ENCODE data around the gene IRAK2. TPM values are rescaled to one million over a fixed set of nuclear protein-coding genes. Genes with fewer than 3 reads are reported as not detected.
A peak's percentile ranks its signal among the peaks of the same experiment; 100 is the strongest.

The IRAK2 gene
- total and polyA plus RNA-seq, 2 experiments from 2014 or later = 1.1 to 2.1 TPM

DNA sequence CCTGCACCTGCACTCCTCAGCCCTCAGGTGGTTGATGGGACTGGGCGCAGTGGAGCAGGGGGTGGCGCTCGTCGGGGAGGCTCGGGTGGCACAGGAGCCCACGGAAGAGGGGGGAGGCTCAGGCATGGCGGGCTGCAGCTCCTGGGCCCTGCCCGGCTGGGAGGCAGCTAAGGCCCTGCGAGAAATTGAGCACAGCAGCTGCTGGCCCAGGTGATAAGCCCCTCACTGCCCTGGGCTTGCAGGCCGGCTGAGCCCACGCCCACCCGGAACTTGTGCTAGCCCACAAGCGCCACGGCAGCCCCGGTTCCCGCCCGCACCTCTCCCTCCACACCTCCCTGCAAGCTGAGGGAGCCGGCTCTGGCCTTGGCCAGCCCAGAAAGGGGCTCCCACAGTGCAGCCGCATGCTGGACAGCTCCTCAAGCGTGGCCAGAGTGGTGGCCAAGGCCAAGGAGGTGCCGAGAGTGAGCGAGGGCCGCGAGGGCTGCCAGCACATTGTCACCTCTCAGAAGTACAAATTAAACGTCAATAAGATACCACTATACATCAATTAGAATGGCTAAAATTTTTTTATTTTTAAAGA, 28.2 kb upstream of the IRAK2 start:
- no peaks in the 10 kb centered on the region for H3K4me1 ChIP-seq (ENCODE audit: insufficient read depth)
- no peaks in the 10 kb centered on the region for H3K9me3 ChIP-seq (ENCODE audit: low read depth)
- no peak overlapping the region for H3K4me2 ChIP-seq (ENCODE audit: unreplicated experiment)
- TF ChIP-seq EZH2 (IDR thresholded peaks at IDR 0.05; ENCODE audit: insufficient read depth, poor library complexity, severe bottlenecking) (no peak), EZH2phosphoT487 (IDR thresholded peaks at IDR 0.05; ENCODE audit: insufficient read depth, low read depth) (no peak)
- H3F3A ChIP-seq (ENCODE audit: insufficient read depth) = 0 out of 2 replicates have a peak, but pooled peaks cover 5% of the 10 kb centered on the region
- H3K36me3 ChIP-seq (ENCODE audit: low read depth) = no peaks in the 10 kb centered on the region
- H3K79me2 ChIP-seq (ENCODE audit: insufficient read depth) = no peaks in the 10 kb centered on the region
- no peak overlapping the region for H3K4me3 ChIP-seq
- H3K9ac ChIP-seq = no peak overlapping the region
- DNase-seq = no peak
- H4K20me1 ChIP-seq (ENCODE audit: insufficient read depth) = no peaks in the 10 kb centered on the region
- in situ Hi-C loops (cut with MboI) = no loop called here
- WGBS, 2 experiments (ENCODE audit: low coverage in 1 of 2, low lambda C conversion rate in 2 of 2, missing lambda C conversion rate in 2 of 2) = 90 to 91% methylated on average over 21 to 25 of the region's 25 CpGs
- H3K27me3 ChIP-seq (replicated peaks; ENCODE audit: insufficient read depth) = no peaks in the 10 kb centered on the region
- H2AFZ ChIP-seq = no peak overlapping the region
- H3K27ac ChIP-seq = no peak overlapping the region
- H3K9me2 ChIP-seq (ENCODE audit: insufficient read depth) = no peaks in the 10 kb centered on the region

DNA sequence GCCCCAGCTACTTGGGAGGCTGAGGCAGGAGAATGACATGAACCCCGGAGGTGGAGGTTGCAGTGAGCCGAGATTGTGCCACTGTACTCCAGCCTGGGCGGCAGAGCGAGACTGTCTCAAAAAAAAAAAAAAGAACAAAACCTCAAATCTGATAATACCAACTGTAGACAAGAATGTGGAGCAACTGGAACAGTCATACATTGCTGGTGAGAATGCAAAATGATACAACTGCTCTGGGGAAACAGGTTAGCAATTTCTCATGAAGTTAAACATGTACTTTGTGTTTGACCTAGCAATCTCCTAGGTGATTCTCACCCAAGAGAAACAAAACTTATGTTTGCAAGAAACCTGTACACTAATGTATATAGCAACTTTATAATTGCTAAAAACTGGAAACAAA, 27.5 kb upstream of the IRAK2 start:
- Histone ChIP-seq H3K4me1 (ENCODE audit: insufficient read depth) (no peaks in the 10 kb centered on the region), H3K27me3 (replicated peaks; ENCODE audit: insufficient read depth) (no peaks in the 10 kb centered on the region), H2AFZ (no peak overlapping the region), H3K9me2 (ENCODE audit: insufficient read depth) (no peaks in the 10 kb centered on the region), H3K9me3 (ENCODE audit: low read depth) (no peaks in the 10 kb centered on the region), H3F3A (ENCODE audit: insufficient read depth) (0 out of 2 replicates have a peak, but pooled peaks cover 1% of the 10 kb centered on the region), H3K79me2 (ENCODE audit: insufficient read depth) (0 out of 2 replicates have a peak, but pooled peaks cover 2% of the 10 kb centered on the region), H3K27ac (no peak overlapping the region), H3K4me3 (no peak overlapping the region), H4K20me1 (ENCODE audit: insufficient read depth) (no peaks in the 10 kb centered on the region), H3K36me3 (ENCODE audit: low read depth) (no peaks in the 10 kb centered on the region), H3K9ac (no peak overlapping the region), H3K4me2 (ENCODE audit: unreplicated experiment) (no peak overlapping the region)
- no peak for DNase-seq
- TF ChIP-seq EZH2phosphoT487 (IDR thresholded peaks at IDR 0.05; ENCODE audit: insufficient read depth, low read depth) (no peak), EZH2 (IDR thresholded peaks at IDR 0.05; ENCODE audit: insufficient read depth, poor library complexity, severe bottlenecking) (no peak)
- in situ Hi-C loops (cut with MboI) = no loop called here
- 81 to 93% methylated on average over 3 to 4 of the region's 4 CpGs for WGBS, 2 experiments (ENCODE audit: low coverage in 1 of 2, low lambda C conversion rate in 2 of 2, missing lambda C conversion rate in 2 of 2)

DNA sequence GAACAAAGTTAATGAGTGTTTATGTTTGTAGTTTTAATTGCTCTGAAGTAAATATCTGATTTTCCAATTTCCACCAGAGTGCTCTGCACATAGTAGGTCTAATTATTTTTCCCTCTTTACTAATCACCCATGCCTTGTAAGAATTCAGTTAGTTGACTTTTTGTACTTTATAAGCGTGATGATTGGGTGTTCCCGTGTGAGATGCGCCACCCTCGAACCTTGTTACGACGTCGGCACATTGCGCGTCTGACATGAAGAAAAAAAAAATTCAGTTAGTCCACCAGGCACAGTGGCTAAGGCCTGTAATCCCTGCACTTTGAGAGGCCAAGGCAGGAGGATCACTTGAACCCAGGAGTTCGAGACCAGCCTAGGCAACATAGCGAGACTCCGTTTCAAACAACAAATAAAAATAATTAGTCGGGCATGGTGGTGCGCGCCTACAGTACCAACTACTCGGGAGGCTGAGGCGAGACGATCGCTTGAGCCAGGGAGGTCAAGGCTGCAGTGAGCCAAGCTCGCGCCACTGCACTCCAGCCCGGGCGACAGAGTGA, 23.6 kb upstream of the IRAK2 start:
- Histone ChIP-seq H3K9me2 (ENCODE audit: insufficient read depth) (no peaks in the 10 kb centered on the region), H3K9ac (peak overlapping the region; percentile 88), H3K27me3 (replicated peaks; ENCODE audit: insufficient read depth) (no peaks in the 10 kb centered on the region), H3K9me3 (ENCODE audit: low read depth) (no peaks in the 10 kb centered on the region), H4K20me1 (ENCODE audit: insufficient read depth) (no peaks in the 10 kb centered on the region), H3K4me2 (ENCODE audit: unreplicated experiment) (peak overlapping the region; percentile 60), H3K79me2 (ENCODE audit: insufficient read depth) (peaks cover 41% of the 10 kb centered on the region), H3K4me3 (peak overlapping the region; percentile 74), H3K4me1 (ENCODE audit: insufficient read depth) (peaks cover 18% of the 10 kb centered on the region), H3K36me3 (ENCODE audit: low read depth) (no peaks in the 10 kb centered on the region), H3K27ac (peak overlapping the region; percentile 77), H3F3A (ENCODE audit: insufficient read depth) (no peaks in the 10 kb centered on the region), H2AFZ (peak overlapping the region; percentile 90)
- 75 to 77% methylated on average over 23 of the region's 23 CpGs for WGBS, 2 experiments (ENCODE audit: low coverage in 1 of 2, low lambda C conversion rate in 2 of 2, missing lambda C conversion rate in 2 of 2)
- TF ChIP-seq EZH2phosphoT487 (IDR thresholded peaks at IDR 0.05; ENCODE audit: insufficient read depth, low read depth) = no peak
- no peak for TF ChIP-seq EZH2 (IDR thresholded peaks at IDR 0.05; ENCODE audit: insufficient read depth, poor library complexity, severe bottlenecking)
- in situ Hi-C loops (cut with MboI) = no loop called here
- no peak for DNase-seq

DNA sequence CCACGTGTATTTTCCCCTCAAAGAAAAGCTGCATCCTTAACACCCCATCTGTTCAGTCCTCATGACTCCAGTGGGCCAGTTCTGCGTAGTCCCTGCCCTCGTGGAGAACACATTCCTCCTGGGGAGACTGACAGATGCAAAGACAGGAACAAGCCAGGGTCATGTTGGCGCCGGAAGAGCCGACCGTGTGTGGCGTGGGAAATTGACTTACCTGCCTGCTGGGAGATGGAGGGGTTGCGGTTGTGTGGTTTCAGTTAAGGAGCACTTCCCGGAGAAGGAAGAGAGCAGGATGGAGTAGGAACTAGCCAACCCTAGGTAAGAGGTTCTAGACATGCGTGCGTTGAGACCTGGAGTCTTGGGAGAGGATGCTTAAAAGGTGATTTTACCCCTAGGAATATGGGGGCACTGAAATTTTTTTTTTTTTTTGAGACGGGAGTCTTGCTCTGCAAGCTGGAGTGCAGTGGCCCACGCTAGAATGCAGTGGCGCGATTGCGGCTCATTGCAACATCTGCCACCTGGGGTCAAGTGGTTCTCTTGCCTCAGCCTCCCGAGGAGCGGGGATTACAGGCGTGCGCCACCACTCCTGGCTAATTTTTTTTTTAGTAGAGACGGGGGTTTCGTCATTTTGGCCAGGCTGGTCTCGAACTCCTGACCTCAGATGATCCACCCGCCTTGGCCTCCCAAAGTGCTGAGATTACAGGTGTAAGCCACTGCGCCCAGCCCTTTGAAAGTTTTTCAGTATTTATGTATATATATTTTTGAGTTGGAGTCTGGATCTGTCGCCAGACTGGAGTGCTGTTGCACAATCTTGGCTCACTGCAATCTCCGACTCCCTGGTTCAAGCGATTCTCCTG, 21.8 kb upstream of the IRAK2 start:
- Histone ChIP-seq H3K27ac (peak overlapping the region; percentile 77; the same call in 1 of the 2 replicates), H3K27me3 (replicated peaks; ENCODE audit: insufficient read depth) (no peaks in the 10 kb centered on the region), H3K9me2 (ENCODE audit: insufficient read depth) (no peaks in the 10 kb centered on the region), H3K4me3 (peak overlapping the region; percentile 74), H2AFZ (no peak overlapping the region), H3F3A (ENCODE audit: insufficient read depth) (no peaks in the 10 kb centered on the region), H4K20me1 (ENCODE audit: insufficient read depth) (no peaks in the 10 kb centered on the region), H3K4me1 (ENCODE audit: insufficient read depth) (peaks cover 18% of the 10 kb centered on the region), H3K4me2 (ENCODE audit: unreplicated experiment) (peak overlapping the region; percentile 67), H3K79me2 (ENCODE audit: insufficient read depth) (peaks cover 60% of the 10 kb centered on the region), H3K9me3 (ENCODE audit: low read depth) (no peaks in the 10 kb centered on the region), H3K9ac (peak overlapping the region; percentile 88), H3K36me3 (ENCODE audit: low read depth) (no peaks in the 10 kb centered on the region)
- WGBS, 2 experiments (ENCODE audit: low coverage in 1 of 2, low lambda C conversion rate in 2 of 2, missing lambda C conversion rate in 2 of 2) = 73 to 76% methylated on average over 28 to 29 of the region's 29 CpGs
- peak; percentile 37 for DNase-seq
- in situ Hi-C loops (cut with MboI) = no loop called here
- TF ChIP-seq EZH2 (IDR thresholded peaks at IDR 0.05; ENCODE audit: insufficient read depth, poor library complexity, severe bottlenecking) (no peak), EZH2phosphoT487 (IDR thresholded peaks at IDR 0.05; ENCODE audit: insufficient read depth, low read depth) (no peak)
